ENCODE measurements around the gene DLG3. TPM values are rescaled to one million over a fixed set of nuclear protein-coding genes. Genes with fewer than 3 reads are reported as not detected.
"Not testable (repeated sequence)": the region's sequence is repeated elsewhere in the genome, so short reads cannot be mapped to it uniquely, and the experiment has no call there.

DLG3 gene
- total and polyA plus RNA-seq, 12 donors, result 5.7 to 13.1 (median 10.4) TPM

DNA sequence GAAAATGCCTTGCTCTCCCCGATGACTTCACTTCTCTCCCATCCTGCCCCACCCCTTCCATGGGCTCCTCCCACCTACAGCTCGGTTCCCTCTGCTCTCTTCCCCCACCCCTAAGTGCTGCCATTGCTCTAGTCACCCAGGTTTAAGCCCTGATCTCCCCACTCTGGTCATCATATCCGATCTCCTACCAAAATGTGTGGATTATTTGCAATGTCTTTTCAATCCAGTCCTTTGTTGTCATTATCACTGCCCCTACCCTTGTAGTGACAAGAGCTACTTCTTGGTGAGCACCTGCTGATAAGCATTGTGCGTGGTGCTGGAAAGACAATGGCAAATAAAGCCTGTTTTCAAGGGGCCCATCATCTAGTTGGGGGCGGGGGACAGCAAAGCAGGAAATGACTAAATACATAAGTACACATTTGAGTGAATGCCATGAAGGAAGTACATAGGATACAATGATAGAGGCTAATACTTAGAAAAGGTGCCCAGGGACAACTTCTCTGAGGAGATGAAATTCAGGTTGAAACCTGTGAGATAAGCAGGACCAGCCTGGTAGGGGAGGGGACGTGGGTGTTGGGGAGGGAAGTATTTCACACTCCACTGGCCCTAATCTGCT lies 63.8 kb downstream of the DLG3 start:
- ATAC-seq (no peak), DNase-seq (no peak)
- intact Hi-C loops (cut with DNase I), result no loop called here
- Histone ChIP-seq H3K9me3 (no peaks in the 10 kb centered on the region), H3K27ac (no peak overlapping the region), H3K4me3 (no peak overlapping the region), H3K27me3 (peaks cover 0 to 13% (median 0%) of the 10 kb centered on the region in 7 donors), H3K36me3 (no peaks in the 10 kb centered on the region), H3K4me1 (no peaks in the 10 kb centered on the region)
- TF ChIP-seq, protein P1, sequence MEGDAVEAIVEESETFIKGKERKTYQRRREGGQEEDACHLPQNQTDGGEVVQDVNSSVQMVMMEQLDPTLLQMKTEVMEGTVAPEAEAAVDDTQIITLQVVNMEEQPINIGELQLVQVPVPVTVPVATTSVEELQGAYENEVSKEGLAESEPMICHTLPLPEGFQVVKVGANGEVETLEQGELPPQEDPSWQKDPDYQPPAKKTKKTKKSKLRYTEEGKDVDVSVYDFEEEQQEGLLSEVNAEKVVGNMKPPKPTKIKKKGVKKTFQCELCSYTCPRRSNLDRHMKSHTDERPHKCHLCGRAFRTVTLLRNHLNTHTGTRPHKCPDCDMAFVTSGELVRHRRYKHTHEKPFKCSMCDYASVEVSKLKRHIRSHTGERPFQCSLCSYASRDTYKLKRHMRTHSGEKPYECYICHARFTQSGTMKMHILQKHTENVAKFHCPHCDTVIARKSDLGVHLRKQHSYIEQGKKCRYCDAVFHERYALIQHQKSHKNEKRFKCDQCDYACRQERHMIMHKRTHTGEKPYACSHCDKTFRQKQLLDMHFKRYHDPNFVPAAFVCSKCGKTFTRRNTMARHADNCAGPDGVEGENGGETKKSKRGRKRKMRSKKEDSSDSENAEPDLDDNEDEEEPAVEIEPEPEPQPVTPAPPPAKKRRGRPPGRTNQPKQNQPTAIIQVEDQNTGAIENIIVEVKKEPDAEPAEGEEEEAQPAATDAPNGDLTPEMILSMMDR (IDR thresholded peaks at IDR 0.05), result no peak
- 31 to 35% methylated on average over 6 of the region's 6 CpGs for WGBS, 2 donors

DNA sequence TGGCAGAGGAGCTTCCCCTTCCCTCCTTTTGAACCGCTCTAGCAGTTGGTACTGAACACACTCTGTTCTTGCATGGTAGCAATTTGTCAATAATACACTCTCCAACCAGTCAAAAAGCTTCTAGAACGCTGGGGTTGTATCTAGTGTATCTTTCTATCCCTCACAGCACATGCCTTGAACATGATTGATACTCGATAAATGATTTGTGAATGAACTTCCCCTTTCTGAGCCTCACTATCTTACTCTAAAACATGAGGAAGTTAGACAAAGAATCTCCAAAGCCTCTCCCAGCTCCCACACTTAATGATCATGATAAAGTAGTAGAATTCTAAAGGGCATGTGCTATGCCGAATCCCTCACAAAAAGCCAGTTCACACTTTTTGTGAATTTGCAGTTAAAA lies 64.4 kb downstream of the DLG3 start:
- Histone ChIP-seq H3K9me3 (no peaks in the 10 kb centered on the region), H3K27me3 (peaks cover 0 to 13% (median 0%) of the 10 kb centered on the region in 7 donors), H3K36me3 (no peaks in the 10 kb centered on the region), H3K4me1 (no peaks in the 10 kb centered on the region), H3K4me3 (no peak overlapping the region), H3K27ac (no peak overlapping the region)
- DNase-seq (no peak), ATAC-seq (no peak)
- WGBS, 2 donors, result 68 to 71% methylated on average over 4 of the region's 4 CpGs
- TF ChIP-seq, protein P1 (IDR thresholded peaks at IDR 0.05), result no peak
- intact Hi-C loops (cut with DNase I), result no loop called here

DNA sequence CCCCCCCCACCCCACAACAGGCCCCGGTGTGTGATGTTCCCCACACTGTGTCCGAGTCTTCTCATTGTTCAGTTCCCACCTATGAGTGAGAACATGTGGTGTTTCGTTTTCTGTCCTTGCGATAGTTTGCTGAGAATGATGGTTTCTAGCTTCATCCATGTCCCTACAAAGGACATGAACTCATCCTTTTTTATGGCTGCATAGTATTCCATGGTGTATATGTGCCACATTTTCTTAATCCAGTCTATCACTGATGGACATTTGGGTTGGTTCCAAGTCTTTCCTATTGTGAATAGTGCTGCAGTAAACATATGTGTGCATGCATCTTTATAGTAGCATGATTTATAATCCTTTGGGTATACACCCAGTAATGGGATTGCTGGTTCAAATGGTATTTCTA lies 70.6 kb downstream of the DLG3 start:
- DNase-seq; H3K4me1 ChIP-seq; intact Hi-C loops (cut with DNase I); H3K27ac ChIP-seq; H3K4me3 ChIP-seq; H3K9me3 ChIP-seq; ATAC-seq; H3K27me3 ChIP-seq; H3K36me3 ChIP-seq: not testable (repeated sequence)
- WGBS, 2 donors, result 93 to 100% methylated on average over 4 of the region's 4 CpGs

DNA sequence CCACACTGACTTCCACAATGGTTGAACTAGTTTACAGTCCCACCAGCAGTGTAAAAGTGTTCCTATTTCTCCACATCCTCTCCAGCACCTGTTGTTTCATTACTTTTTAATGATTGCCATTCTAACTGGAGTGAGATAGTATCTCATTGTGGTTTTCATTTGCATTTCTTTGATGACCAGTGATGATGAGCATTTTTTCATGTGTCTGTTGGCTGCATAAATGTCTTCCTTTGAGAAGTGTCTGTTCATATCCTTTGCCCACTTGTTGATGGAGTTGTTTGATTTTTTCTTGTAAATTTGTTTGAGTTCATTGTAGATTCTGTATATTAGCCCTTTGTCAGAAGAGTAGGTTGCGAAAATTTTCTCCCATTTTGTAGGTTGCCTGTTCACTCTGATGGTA lies 71.1 kb downstream of the DLG3 start:
- H3K9me3 ChIP-seq, result peaks cover 0 to 14% (median 0%) of the 10 kb centered on the region in 11 donors
- WGBS, 2 donors, result 76 to 83% methylated on average over 1 of the region's 1 CpG
- H3K36me3 ChIP-seq; H3K27ac ChIP-seq; H3K4me1 ChIP-seq; DNase-seq; ATAC-seq; intact Hi-C loops (cut with DNase I); H3K27me3 ChIP-seq; H3K4me3 ChIP-seq: not testable (repeated sequence)

DNA sequence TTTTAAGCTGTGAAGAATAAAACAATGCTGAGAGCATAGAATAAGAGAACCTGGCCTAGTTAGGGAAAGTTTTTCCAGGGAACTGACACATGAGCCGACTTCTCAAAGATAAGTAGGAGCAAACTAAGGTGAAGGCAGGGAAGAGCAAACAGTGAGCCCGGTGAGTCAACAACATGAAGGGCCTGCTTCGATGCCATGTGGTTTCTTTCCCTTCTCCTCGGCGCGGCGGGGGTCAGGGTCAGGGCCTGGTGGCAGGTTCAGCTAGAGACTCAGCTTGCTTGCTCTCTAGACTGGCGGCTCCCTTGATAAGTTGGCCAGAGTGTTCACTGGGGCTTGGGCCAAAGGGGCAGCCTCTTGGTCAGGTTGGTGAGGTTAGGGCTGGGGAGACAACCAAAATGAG lies 81.1 kb downstream of the DLG3 start:
- ATAC-seq (no peak), DNase-seq (no peak)
- intact Hi-C loops (cut with DNase I), result no loop called here
- no peaks in the 10 kb centered on the region for H3K4me1 ChIP-seq
- peaks cover 0 to 20% (median 0%) of the 10 kb centered on the region in 7 donors for H3K27me3 ChIP-seq
- WGBS, 2 donors, result 71 to 77% methylated on average over 7 to 8 of the region's 8 CpGs
- TF ChIP-seq, protein P1 (IDR thresholded peaks at IDR 0.05), result no peak
- H3K36me3 ChIP-seq, result no peaks in the 10 kb centered on the region
- no peak overlapping the region for H3K4me3 ChIP-seq
- peaks cover 0 to 9% (median 0%) of the 10 kb centered on the region in 11 donors for H3K9me3 ChIP-seq
- H3K27ac ChIP-seq, result no peak overlapping the region

Data from heart right ventricle (tissue), 16 donors.